Measurements from ENCODE around the gene CACNA1C.

Gene CACNA1C

DNA sequence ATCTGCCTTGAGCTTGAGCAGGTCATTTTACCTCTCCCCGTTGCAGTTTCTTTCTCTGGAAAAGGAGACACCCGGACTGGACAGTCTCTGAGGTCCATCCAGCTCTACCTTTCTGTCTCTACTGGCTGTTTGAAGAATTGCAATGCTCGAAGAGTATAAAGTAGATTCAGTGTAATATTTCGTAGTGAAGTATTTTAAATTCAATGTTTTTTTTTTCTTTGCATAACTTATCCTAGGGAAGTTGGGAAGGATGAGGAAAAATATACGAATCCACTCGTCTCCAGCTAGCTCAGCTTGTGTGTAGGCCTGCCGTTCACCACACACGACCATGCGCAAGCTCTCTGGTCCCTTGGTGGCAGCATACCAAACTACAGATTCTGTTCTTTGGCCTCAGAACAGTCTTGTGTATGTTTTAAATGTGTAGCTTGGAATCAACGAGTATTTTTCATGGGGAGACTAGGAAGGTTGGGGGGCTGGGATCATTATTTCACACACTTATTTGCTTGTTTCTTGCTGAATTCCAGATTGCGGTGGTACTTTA lies 307.9 kb downstream of the CACNA1C start:
- Histone ChIP-seq H3K9ac (ENCODE audit: low read depth, low read length) (no peak overlapping the region), H3K4me1 (ENCODE audit: control insufficient read depth, insufficient read depth, low read length) (peaks cover 3% of the 10 kb centered on the region), H3K36me3 (ENCODE audit: insufficient read depth, low read length) (no peaks in the 10 kb centered on the region), H3K4me3 (ENCODE audit: low read length) (no peak overlapping the region), H3K27me3 (ENCODE audit: control insufficient read depth, insufficient read depth, low read length) (peaks cover 6% of the 10 kb centered on the region), H3K9me3 (replicated peaks; ENCODE audit: low read length) (no peaks in the 10 kb centered on the region), H3K4me2 (ENCODE audit: low read length) (no peak overlapping the region)

DNA sequence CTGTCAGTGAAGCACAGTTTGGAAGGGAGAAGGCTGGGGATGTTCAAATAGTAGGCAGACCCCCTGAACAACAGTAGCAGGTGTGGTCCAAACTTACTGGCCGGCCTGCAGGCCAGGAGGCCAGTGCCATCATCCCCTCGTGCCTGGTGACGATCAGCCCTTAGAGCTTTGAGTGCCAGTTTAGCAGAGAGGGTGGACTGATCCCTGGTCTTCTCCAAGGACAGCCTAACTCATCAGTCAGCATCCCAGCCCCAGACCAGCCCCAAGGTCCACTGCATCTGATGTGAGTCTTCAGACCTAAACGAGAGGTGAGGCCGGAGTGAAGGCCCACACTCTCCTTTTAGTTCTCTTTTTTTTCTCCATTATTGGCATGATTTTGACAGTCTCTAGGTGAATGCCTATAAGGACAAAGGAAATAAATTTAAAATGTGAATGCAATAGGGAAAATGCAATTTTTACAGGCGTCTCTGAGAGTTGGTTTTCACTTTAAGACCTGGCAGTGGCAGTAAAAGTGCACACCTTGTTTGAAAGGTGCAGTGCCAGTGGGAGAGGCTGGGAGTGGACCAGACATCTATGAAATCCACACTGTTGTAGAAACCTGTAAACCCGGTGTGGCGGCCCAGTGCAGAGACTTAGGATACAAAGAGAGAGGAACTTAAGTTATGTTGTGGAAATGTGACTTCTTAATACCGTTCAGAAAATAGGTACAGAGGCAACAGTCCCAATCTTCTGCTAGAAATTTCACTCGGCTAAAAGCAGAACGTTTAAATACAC lies 311.2 kb downstream of the CACNA1C start:
- Histone ChIP-seq H3K9me3 (replicated peaks; ENCODE audit: low read length) (no peaks in the 10 kb centered on the region), H3K9ac (ENCODE audit: low read depth, low read length) (no peak overlapping the region), H3K4me2 (ENCODE audit: low read length) (no peak overlapping the region), H3K27me3 (ENCODE audit: control insufficient read depth, insufficient read depth, low read length) (peaks cover 12% of the 10 kb centered on the region), H3K4me3 (ENCODE audit: low read length) (no peak overlapping the region), H3K36me3 (ENCODE audit: insufficient read depth, low read length) (no peaks in the 10 kb centered on the region), H3K4me1 (ENCODE audit: control insufficient read depth, insufficient read depth, low read length) (no peaks in the 10 kb centered on the region)

DNA sequence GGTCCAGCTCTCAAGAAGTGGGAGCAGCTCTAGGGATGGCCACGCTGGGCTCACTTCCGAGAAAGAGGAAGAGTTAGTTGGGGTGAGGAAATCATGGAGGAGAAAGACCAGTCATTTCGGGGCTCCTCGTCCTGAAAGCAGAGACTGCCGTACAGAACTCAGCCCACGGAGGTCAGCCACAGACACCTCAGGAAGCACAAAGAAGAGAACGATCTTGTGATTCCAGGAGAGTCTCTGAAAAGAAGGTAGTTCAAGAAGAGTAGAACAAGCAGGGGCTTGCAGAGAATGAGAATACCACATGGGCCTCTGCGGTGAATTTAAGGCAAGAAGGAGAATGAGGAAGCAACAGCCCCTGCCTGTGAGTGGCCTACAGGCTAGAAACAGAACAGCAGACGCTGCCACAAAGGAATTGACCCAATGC lies 311.9 kb downstream of the CACNA1C start:
- H3K36me3 ChIP-seq (ENCODE audit: insufficient read depth, low read length): no peaks in the 10 kb centered on the region
- no peaks in the 10 kb centered on the region for H3K9me3 ChIP-seq (replicated peaks; ENCODE audit: low read length)
- no peak overlapping the region for H3K4me2 ChIP-seq (ENCODE audit: low read length)
- no peaks in the 10 kb centered on the region for H3K4me1 ChIP-seq (ENCODE audit: control insufficient read depth, insufficient read depth, low read length)
- no peak overlapping the region for H3K9ac ChIP-seq (ENCODE audit: low read depth, low read length)
- no peak overlapping the region for H3K4me3 ChIP-seq (ENCODE audit: low read length)
- peaks cover 12% of the 10 kb centered on the region for H3K27me3 ChIP-seq (ENCODE audit: control insufficient read depth, insufficient read depth, low read length)

DNA sequence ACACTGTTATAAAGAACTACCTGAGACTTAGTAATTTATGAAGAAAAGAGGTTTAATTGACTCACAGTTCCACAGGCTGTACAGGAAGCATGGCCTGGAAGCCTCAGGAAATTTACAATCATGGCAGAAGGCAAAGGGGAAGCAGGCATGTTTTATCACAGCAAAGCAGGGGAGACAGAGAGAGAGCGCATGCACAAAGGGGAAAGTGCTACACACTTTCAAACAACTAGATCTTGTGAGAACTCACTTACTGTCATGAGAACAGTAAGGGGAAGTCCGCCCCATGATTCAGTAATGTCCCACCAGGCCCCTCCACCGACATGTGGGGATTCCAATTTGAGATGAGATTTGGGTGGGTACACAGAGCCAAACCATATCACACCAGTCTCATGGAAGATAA lies 313.9 kb downstream of the CACNA1C start:
- Histone ChIP-seq H3K4me3 (ENCODE audit: low read length) (no peak overlapping the region), H3K36me3 (ENCODE audit: insufficient read depth, low read length) (no peaks in the 10 kb centered on the region), H3K4me2 (ENCODE audit: low read length) (no peak overlapping the region), H3K27me3 (ENCODE audit: control insufficient read depth, insufficient read depth, low read length) (peaks cover 19% of the 10 kb centered on the region), H3K4me1 (ENCODE audit: control insufficient read depth, insufficient read depth, low read length) (no peaks in the 10 kb centered on the region), H3K9ac (ENCODE audit: low read depth, low read length) (no peak overlapping the region), H3K9me3 (replicated peaks; ENCODE audit: low read length) (no peaks in the 10 kb centered on the region)

DNA sequence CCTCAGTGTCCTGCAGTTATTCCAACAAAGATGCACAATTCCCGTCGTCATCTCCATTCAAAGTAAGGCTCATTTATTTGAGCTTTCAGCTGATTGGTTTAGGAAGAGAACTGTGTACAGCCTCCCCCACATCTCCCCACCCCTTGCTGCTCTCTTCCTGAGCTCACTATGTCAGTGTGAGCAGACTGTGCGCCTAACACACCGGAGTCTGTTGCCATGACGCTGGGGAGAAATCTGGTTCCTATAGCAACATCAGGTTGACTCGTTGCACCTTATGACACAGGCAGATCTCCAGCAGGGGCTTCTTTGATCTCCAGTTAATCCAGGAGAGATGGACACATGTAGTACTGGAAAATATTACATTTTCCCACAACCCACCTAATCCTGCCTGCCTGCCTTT lies 319.4 kb downstream of the CACNA1C start:
- Histone ChIP-seq H3K9me3 (replicated peaks; ENCODE audit: low read length) (no peaks in the 10 kb centered on the region), H3K36me3 (ENCODE audit: insufficient read depth, low read length) (no peaks in the 10 kb centered on the region), H3K27me3 (ENCODE audit: control insufficient read depth, insufficient read depth, low read length) (peaks cover 37% of the 10 kb centered on the region), H3K9ac (ENCODE audit: low read depth, low read length) (no peak overlapping the region), H3K4me3 (ENCODE audit: low read length) (no peak overlapping the region), H3K4me1 (ENCODE audit: control insufficient read depth, insufficient read depth, low read length) (no peaks in the 10 kb centered on the region), H3K4me2 (ENCODE audit: low read length) (no peak overlapping the region)

DNA sequence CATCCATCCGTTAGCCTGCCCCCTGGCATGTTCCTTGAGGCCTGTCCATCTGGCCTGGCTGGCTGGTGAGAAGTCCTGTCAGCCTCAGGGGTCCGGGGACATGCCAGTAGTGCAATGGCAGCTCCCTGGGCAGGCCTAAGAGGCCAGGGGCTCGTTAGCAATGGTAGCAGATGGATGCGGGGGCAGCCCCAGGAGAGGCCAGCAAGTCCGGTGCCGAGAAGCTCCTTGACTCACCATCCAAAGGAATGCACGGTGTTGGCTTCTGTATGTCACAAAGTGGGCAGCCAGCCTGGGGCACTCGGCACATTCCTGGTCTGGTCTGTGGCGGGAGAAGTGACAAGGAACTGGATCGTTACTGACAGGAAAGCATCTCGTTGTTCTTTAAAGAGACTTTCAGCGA lies 319.9 kb downstream of the CACNA1C start:
- H3K4me2 ChIP-seq (ENCODE audit: low read length): no peak overlapping the region
- H3K4me1 ChIP-seq (ENCODE audit: control insufficient read depth, insufficient read depth, low read length): no peaks in the 10 kb centered on the region
- no peaks in the 10 kb centered on the region for H3K9me3 ChIP-seq (replicated peaks; ENCODE audit: low read length)
- H3K36me3 ChIP-seq (ENCODE audit: insufficient read depth, low read length): no peaks in the 10 kb centered on the region
- H3K4me3 ChIP-seq (ENCODE audit: low read length): no peak overlapping the region
- H3K9ac ChIP-seq (ENCODE audit: low read depth, low read length): no peak overlapping the region
- H3K27me3 ChIP-seq (ENCODE audit: control insufficient read depth, insufficient read depth, low read length): peaks cover 43% of the 10 kb centered on the region

DNA sequence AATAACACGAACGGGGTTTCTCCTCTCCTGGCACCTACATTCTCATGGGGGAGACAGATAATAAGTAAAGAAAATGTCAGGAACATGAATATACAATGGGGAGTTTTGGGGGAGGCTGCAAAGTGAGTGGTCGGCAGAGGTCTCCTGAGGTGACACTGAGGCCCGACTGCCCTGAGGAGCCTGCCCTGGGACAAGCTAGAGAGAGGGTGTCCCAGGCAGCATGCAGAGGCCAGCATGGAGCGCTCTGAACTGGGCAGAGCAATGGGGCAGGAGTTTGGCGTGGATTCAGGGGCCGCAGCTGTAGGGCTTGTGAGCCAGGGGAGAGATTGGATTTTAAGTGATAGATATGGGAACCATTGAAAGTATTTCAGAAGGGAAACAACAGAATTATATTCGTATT lies 320.5 kb downstream of the CACNA1C start:
- Histone ChIP-seq H3K4me1 (ENCODE audit: control insufficient read depth, insufficient read depth, low read length) (no peaks in the 10 kb centered on the region), H3K36me3 (ENCODE audit: insufficient read depth, low read length) (no peaks in the 10 kb centered on the region), H3K9me3 (replicated peaks; ENCODE audit: low read length) (no peaks in the 10 kb centered on the region), H3K27me3 (ENCODE audit: control insufficient read depth, insufficient read depth, low read length) (peaks cover 44% of the 10 kb centered on the region), H3K4me2 (ENCODE audit: low read length) (no peak overlapping the region), H3K9ac (ENCODE audit: low read depth, low read length) (no peak overlapping the region), H3K4me3 (ENCODE audit: low read length) (no peak overlapping the region)

DNA sequence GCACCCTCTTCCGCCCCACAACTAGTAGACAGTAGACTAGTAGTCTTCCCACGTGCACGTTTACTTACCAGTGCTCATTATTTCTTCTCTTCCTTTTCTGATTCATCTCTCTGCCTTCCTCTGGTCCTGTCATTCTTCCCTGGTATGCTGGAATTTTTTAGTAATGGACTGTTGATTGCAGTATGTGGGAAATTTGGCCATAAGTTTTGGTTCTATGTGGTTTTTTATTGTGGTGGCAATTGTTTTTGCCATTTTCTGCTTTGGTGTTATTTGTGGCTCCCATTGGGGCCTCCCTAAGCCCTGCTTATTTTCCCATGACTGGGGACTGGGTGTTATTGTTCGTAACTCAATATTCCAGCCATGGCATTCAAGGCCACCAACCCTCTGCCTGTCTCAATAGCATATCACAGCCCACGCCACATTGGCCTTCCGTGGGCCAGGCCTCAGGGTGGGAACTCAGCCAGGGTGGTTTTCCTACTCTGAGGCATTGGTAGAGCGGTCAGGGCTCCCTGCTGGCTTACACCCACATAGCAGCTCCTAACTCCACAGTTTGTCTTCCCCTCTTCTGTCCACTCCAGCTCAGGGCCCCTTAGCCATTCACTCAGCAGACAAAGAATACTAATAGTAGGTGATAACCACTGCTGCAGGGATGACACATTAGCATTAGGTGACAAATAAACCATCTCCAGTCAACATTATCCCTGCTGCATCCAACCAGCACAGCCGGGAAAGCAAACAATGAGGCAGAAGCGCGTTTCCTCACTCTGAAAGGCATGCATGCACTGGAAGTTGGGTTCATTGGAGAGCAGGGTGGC lies 321.5 kb downstream of the CACNA1C start:
- Histone ChIP-seq H3K9me3 (replicated peaks; ENCODE audit: low read length) (no peaks in the 10 kb centered on the region), H3K4me3 (ENCODE audit: low read length) (no peak overlapping the region), H3K4me2 (ENCODE audit: low read length) (no peak overlapping the region), H3K9ac (ENCODE audit: low read depth, low read length) (no peak overlapping the region), H3K4me1 (ENCODE audit: control insufficient read depth, insufficient read depth, low read length) (no peaks in the 10 kb centered on the region), H3K27me3 (ENCODE audit: control insufficient read depth, insufficient read depth, low read length) (peaks cover 44% of the 10 kb centered on the region), H3K36me3 (ENCODE audit: insufficient read depth, low read length) (no peaks in the 10 kb centered on the region)

DNA sequence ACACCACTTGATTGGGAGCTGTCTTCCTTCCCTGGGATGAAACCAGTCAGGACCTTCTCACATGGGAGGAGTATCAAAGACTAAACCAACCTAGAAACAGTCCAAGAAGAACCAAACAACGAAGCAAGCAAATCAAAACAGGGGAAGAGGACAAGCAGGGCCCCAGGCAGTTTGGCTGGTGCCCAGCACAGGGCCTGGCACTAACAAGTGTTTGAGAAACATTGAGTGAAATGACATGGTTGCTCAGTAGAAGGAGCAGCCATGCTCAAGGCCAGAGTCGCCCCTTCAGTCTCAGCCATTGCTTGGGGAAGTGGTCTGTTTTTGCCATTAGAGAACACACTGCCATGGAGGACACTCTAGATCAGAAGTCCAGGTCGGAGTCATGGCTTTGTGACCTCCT lies 323.1 kb downstream of the CACNA1C start:
- peaks cover 45% of the 10 kb centered on the region for H3K27me3 ChIP-seq (ENCODE audit: control insufficient read depth, insufficient read depth, low read length)
- no peaks in the 10 kb centered on the region for H3K9me3 ChIP-seq (replicated peaks; ENCODE audit: low read length)
- no peaks in the 10 kb centered on the region for H3K4me1 ChIP-seq (ENCODE audit: control insufficient read depth, insufficient read depth, low read length)
- H3K36me3 ChIP-seq (ENCODE audit: insufficient read depth, low read length): no peaks in the 10 kb centered on the region
- no peak overlapping the region for H3K4me3 ChIP-seq (ENCODE audit: low read length)
- no peak overlapping the region for H3K4me2 ChIP-seq (ENCODE audit: low read length)
- no peak overlapping the region for H3K9ac ChIP-seq (ENCODE audit: low read depth, low read length)

DNA sequence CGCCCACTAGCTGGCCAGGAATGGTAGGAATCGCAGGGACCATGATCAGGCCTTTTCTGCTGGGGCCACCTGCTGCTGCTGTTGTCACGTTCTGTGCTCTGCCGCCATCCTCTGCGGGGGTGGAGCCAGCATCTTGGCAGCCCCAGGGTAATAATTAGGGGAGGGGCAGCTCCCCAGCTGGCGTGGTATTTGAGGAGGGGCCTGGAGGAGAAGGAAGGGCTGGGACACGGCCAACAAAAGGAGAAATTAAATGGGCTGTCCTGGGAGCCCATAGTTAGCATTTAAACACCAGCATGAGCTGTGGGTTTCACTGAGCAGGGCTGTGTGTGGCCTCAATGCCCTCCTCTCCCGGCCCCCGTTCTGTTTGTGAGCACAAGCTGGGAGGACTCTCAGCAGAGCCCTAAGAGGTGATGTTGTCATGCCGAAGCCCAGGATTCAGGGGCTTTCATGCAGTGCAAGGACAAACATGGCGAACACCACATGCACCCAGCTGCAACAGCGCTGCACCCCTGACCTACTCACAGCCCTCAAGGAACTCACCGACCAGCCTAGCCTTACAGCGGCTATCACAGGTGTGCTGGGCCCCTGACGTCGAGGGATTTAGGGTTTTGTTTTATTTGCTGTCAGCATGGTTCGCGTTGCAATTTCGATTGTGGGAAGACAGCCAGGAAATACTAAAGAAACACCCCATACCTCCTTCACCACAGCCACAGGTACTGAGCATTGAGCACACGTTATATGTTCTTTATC lies 324.3 kb downstream of the CACNA1C start:
- H3K9me3 ChIP-seq (replicated peaks; ENCODE audit: low read length): no peaks in the 10 kb centered on the region
- H3K4me2 ChIP-seq (ENCODE audit: low read length): no peak overlapping the region
- no peak overlapping the region for H3K9ac ChIP-seq (ENCODE audit: low read depth, low read length)
- no peak overlapping the region for H3K4me3 ChIP-seq (ENCODE audit: low read length)
- H3K27me3 ChIP-seq (ENCODE audit: control insufficient read depth, insufficient read depth, low read length): peaks cover 47% of the 10 kb centered on the region
- no peaks in the 10 kb centered on the region for H3K4me1 ChIP-seq (ENCODE audit: control insufficient read depth, insufficient read depth, low read length)
- H3K36me3 ChIP-seq (ENCODE audit: insufficient read depth, low read length): no peaks in the 10 kb centered on the region

DNA sequence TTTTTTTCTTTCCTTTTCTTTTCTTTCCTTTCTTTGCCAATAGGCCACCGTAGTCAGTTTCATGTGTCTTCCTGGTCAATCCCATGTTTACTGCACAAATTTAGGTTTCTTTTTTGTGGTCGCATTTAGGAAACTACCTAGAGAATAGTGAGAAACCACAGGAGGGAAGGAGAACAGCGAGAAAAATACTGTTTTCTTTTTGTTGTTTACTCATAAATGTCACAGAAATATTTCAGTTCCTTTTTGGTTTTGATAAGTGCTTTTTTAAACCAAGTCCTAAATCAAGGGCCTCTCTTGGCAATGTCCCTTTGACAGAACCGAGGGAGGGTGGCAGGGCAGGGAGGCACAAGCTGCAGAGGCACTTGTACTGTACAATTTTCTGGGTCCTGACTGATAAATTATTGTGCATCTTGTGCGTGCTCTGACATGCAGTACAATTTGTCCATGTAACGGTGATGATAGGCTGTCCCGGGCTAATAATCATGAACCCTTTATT lies 326.1 kb downstream of the CACNA1C start:
- no peak overlapping the region for H3K9ac ChIP-seq (ENCODE audit: low read depth, low read length)
- H3K4me3 ChIP-seq (ENCODE audit: low read length): no peak overlapping the region
- no peaks in the 10 kb centered on the region for H3K4me1 ChIP-seq (ENCODE audit: control insufficient read depth, insufficient read depth, low read length)
- H3K9me3 ChIP-seq (replicated peaks; ENCODE audit: low read length): no peaks in the 10 kb centered on the region
- no peak overlapping the region for H3K4me2 ChIP-seq (ENCODE audit: low read length)
- peaks cover 52% of the 10 kb centered on the region for H3K27me3 ChIP-seq (ENCODE audit: control insufficient read depth, insufficient read depth, low read length)
- H3K36me3 ChIP-seq (ENCODE audit: insufficient read depth, low read length): no peaks in the 10 kb centered on the region

Data from skeletal muscle satellite cell (primary cell).